Sigmoid colon (tissue), 3 donors: ENCODE data around the gene GNG11.

ENCODE experiments used
- POLR2A ChIP-seq, 2 donors: fragments of 450-650 bp; IDR thresholded peaks; one replicate each; pipeline ENCODE4 v1.6.1; 2016; ENCODE audit warnings: antibody characterized with exemption in 2 of 2, mild to moderate bottlenecking in 2 of 2, moderate library complexity in 2 of 2
- TF ChIP-seq, protein P1 (sequence below), 4 experiments: fragments of 450-650 bp in 3 of 4; fragments of 200-600 bp in 1 of 4; IDR thresholded peaks; one replicate each; pipeline ENCODE4 v1.5.1; 2016 to 2019; ENCODE audit warnings: antibody characterized with exemption in 4 of 4, mild to moderate bottlenecking in 3 of 4, moderate library complexity in 2 of 4

GRCh38 chr7:93964262-93964661, 42.7 kb downstream of the GNG11 start:
- TF ChIP-seq, protein P1, sequence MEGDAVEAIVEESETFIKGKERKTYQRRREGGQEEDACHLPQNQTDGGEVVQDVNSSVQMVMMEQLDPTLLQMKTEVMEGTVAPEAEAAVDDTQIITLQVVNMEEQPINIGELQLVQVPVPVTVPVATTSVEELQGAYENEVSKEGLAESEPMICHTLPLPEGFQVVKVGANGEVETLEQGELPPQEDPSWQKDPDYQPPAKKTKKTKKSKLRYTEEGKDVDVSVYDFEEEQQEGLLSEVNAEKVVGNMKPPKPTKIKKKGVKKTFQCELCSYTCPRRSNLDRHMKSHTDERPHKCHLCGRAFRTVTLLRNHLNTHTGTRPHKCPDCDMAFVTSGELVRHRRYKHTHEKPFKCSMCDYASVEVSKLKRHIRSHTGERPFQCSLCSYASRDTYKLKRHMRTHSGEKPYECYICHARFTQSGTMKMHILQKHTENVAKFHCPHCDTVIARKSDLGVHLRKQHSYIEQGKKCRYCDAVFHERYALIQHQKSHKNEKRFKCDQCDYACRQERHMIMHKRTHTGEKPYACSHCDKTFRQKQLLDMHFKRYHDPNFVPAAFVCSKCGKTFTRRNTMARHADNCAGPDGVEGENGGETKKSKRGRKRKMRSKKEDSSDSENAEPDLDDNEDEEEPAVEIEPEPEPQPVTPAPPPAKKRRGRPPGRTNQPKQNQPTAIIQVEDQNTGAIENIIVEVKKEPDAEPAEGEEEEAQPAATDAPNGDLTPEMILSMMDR (IDR thresholded peaks at IDR 0.05): no peak
- TF ChIP-seq POLR2A (IDR thresholded peaks at IDR 0.05): no peak
